ACHN (cell line): ENCODE results near the gene ZCCHC8.
A peak's percentile ranks its signal among the peaks of the same experiment; 100 is the strongest.
"Not testable (repeated sequence)": the region's sequence is repeated elsewhere in the genome, so short reads cannot be mapped to it uniquely, and the experiment has no call there.

ENCODE experiments used
- DNase-seq: peaks from one replicate; pipeline ENCODE4 v3.0.0-alpha.2; 2015
- in situ Hi-C: cut with HindIII; loops from 2 replicates; pipeline ENCODE4 v1.10.0; 2017; ENCODE audit warnings: low sequenced_read_pairs, low pct_ligation_motif_present, low pct_unique_long_range_greater_than_20kb

ZCCHC8 gene

GRCh38 chr12:122454250-122454721, 46.4 kb downstream of the ZCCHC8 start:
- in situ Hi-C loops: no loop called here
- no peak for DNase-seq

GRCh38 chr12:122452701-122453285, 47.9 kb downstream of the ZCCHC8 start:
- in situ Hi-C loops: no loop called here
- no peak for DNase-seq

GRCh38 chr12:122449317-122449716, 51.4 kb downstream of the ZCCHC8 start:
- DNase-seq: no peak
- in situ Hi-C loops: no loop called here

- DNase-seq, in situ Hi-C loops: not testable (repeated sequence)
Measured at GRCh38 chr12:122447825-122448224, 52.9 kb downstream of the ZCCHC8 start.

- DNase-seq, in situ Hi-C loops: not testable (repeated sequence)
Measured at GRCh38 chr12:122446390-122446789, 54.3 kb downstream of the ZCCHC8 start.

- in situ Hi-C loops: not testable (repeated sequence)
Measured at GRCh38 chr12:122444071-122444470, 56.7 kb downstream of the ZCCHC8 start.

GRCh38 chr12:122438822-122439221, 61.9 kb downstream of the ZCCHC8 start:
- in situ Hi-C loops: loop anchor here (5.0 kb wide), 1 partner anchor 57 kb away; no protein-coding TSS in a partner anchor
- not testable (repeated sequence) for DNase-seq

More at GRCh38 chr12:122444071-122444470, 56.7 kb downstream of the ZCCHC8 start:
- not testable (repeated sequence) for DNase-seq

GRCh38 chr12:122437656-122438121, 63.0 kb downstream of the ZCCHC8 start:
- DNase-seq: peak; percentile 75
- in situ Hi-C loops: loop anchor here (5.0 kb wide), 1 partner anchor 55 kb away; no protein-coding TSS in a partner anchor

GRCh38 chr12:122435186-122435585, 65.5 kb downstream of the ZCCHC8 start:
- in situ Hi-C loops: loop anchor here (5.0 kb wide), 1 partner anchor 53 kb away; no protein-coding TSS in a partner anchor

GRCh38 chr12:122429043-122429442, 71.7 kb downstream of the ZCCHC8 start:
- in situ Hi-C loops, DNase-seq: not testable (repeated sequence)

More at GRCh38 chr12:122435186-122435585, 65.5 kb downstream of the ZCCHC8 start:
- no peak for DNase-seq

- in situ Hi-C loops: no loop called here
- no peak for DNase-seq
Measured at GRCh38 chr12:122427403-122427802, 73.3 kb downstream of the ZCCHC8 start.

GRCh38 chr12:122423258-122424165, 77.2 kb downstream of the ZCCHC8 start:
- in situ Hi-C loops: no loop called here
- peak; percentile 52 for DNase-seq

- peak; percentile 76 for DNase-seq
- in situ Hi-C loops: no loop called here
Measured at GRCh38 chr12:122422730-122423257, 77.9 kb downstream of the ZCCHC8 start.

- in situ Hi-C loops: no loop called here
- peak; percentile 88 for DNase-seq
Measured at GRCh38 chr12:122421821-122422729, 78.7 kb downstream of the ZCCHC8 start, which contains the start of gene CLIP1. Gene CLIP1, minus strand, starts transcription at chr12:122422669. Its CDS starts 42,217 bp downstream, at chr12:122380452.
